DOHH2 (cell line): ENCODE measurements around the gene USP48.

Experiments used
- H3F3A ChIP-seq: fragments of 200-600 bp; sonication (generic), shearing (Covaris generic); 2 replicates; pipeline ENCODE4 v1.6.0; 2016; ENCODE audit warnings: antibody characterized with exemption, mild to moderate bottlenecking; ENCODE audit not compliant: control insufficient read depth, insufficient read depth
- H3K27ac ChIP-seq: fragments of 200-600 bp; sonication (generic); 2 replicates; pipeline ENCODE4 v1.5.1; 2014; ENCODE audit warnings: low read depth, mild to moderate bottlenecking, low read length, moderate library complexity
- H3K27me3 ChIP-seq: fragments of 200-600 bp; sonication (generic); 2 replicates; pipeline ENCODE4 v1.6.1; 2014; ENCODE audit warnings: mild to moderate bottlenecking, low read length, mixed read lengths; ENCODE audit not compliant: control insufficient read depth
- H3K36me3 ChIP-seq: fragments of 200-600 bp; sonication (generic); 2 replicates; pipeline ENCODE4 v1.6.1; 2014; ENCODE audit warnings: mild to moderate bottlenecking, low read length, moderate library complexity, mixed read lengths; ENCODE audit not compliant: control insufficient read depth
- H3K4me1 ChIP-seq: fragments of 200-600 bp; sonication (generic); 2 replicates; pipeline ENCODE4 v1.6.1; 2014; ENCODE audit warnings: mild to moderate bottlenecking, low read length, mixed read lengths; ENCODE audit not compliant: control insufficient read depth
- H3K4me2 ChIP-seq: fragments of 200-600 bp; sonication (generic); 2 replicates; pipeline ENCODE4 v1.6.0; 2014; ENCODE audit warnings: mild to moderate bottlenecking, low read length, moderate library complexity
- H3K4me3 ChIP-seq: fragments of 200-600 bp; sonication (generic); 2 replicates; pipeline ENCODE4 v1.5.1; 2014; ENCODE audit warnings: mild to moderate bottlenecking, low read length, mixed read lengths
- H3K79me2 ChIP-seq: fragments of 200-600 bp; sonication (generic); 2 replicates; pipeline ENCODE4 v1.6.1; 2014; ENCODE audit warnings: mild to moderate bottlenecking, low read length, mixed read lengths; ENCODE audit not compliant: control insufficient read depth
- H3K9me2 ChIP-seq: fragments of 200-600 bp; sonication (generic); replicated peaks from 2 replicates; pipeline ENCODE4 v1.6.1; 2014; ENCODE audit warnings: mild to moderate bottlenecking, low read length, mixed read lengths; ENCODE audit not compliant: control insufficient read depth
- H3K9me3 ChIP-seq: fragments of 200-600 bp; sonication (generic); 2 replicates; pipeline ENCODE4 v1.6.1; 2014; ENCODE audit warnings: antibody characterized with exemption, low read length, mixed read lengths; ENCODE audit not compliant: control insufficient read depth, insufficient read depth
- H4K20me1 ChIP-seq: fragments of 200-600 bp; sonication (generic); 2 replicates; pipeline ENCODE4 v1.6.0; 2014; ENCODE audit warnings: low read depth, mild to moderate bottlenecking, antibody characterized with exemption, low read length, moderate library complexity; ENCODE audit not compliant: control insufficient read depth, insufficient read depth
- CTCF ChIP-seq: fragments of 200-600 bp; sonication (generic); IDR thresholded peaks from one replicate; pipeline ENCODE4 v1.5.1; 2014; ENCODE audit warnings: antibody characterized with exemption, mild to moderate bottlenecking, low read depth, low read length; ENCODE audit not compliant: poor library complexity, severe bottlenecking
- EZH2phosphoT487 ChIP-seq: fragments of 200-600 bp; sonication (generic); IDR thresholded peaks from 2 replicates; pipeline ENCODE4 v1.6.1; 2017; ENCODE audit warnings: borderline replicate concordance, mild to moderate bottlenecking, antibody characterized with exemption, low read length, moderate library complexity, mixed read lengths

USP48 gene

DNA sequence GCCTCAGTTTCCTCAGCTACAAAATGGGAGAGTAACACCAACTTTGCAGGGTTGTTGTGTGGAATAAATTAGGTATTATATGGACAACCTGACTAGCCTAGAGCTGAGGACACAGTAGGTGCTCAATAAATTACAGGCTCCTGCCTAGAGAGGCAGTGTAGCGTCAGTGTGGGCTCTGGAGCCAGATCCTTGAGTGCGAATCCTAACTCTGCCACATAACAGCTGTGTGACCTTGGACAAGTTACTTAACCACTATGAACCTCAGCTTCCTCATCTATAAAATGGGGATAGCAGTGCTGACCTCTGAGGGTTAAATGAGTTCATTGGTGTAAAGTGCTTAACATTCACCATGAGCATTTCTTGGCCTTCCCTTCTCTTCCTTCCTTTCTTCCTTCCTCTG lies 146.9 kb downstream of the USP48 start:
- Histone ChIP-seq H3K4me1 (no peaks in the 10 kb centered on the region), H4K20me1 (no peaks in the 10 kb centered on the region), H3K27ac (no peak overlapping the region), H3K9me2 (no peaks in the 10 kb centered on the region), H3K36me3 (no peaks in the 10 kb centered on the region), H3K27me3 (no peaks in the 10 kb centered on the region), H3F3A (no peaks in the 10 kb centered on the region), H3K9me3 (no peaks in the 10 kb centered on the region), H3K4me3 (no peak overlapping the region), H3K79me2 (no peaks in the 10 kb centered on the region), H3K4me2 (no peak overlapping the region)
- TF ChIP-seq EZH2phosphoT487, result no peak
- TF ChIP-seq CTCF, result no peak

GRCh38 chr1:21634806-21635535 lies 148.0 kb downstream of the USP48 start:
- Histone ChIP-seq H3F3A (no peaks in the 10 kb centered on the region), H3K79me2 (no peaks in the 10 kb centered on the region), H3K27me3 (no peaks in the 10 kb centered on the region), H3K36me3 (no peaks in the 10 kb centered on the region), H3K9me3 (no peaks in the 10 kb centered on the region), H3K4me1 (no peaks in the 10 kb centered on the region), H3K9me2 (no peaks in the 10 kb centered on the region), H3K4me2 (no peak overlapping the region), H4K20me1 (no peaks in the 10 kb centered on the region), H3K4me3 (no peak overlapping the region), H3K27ac (no peak overlapping the region)
- TF ChIP-seq CTCF, result no peak

DNA sequence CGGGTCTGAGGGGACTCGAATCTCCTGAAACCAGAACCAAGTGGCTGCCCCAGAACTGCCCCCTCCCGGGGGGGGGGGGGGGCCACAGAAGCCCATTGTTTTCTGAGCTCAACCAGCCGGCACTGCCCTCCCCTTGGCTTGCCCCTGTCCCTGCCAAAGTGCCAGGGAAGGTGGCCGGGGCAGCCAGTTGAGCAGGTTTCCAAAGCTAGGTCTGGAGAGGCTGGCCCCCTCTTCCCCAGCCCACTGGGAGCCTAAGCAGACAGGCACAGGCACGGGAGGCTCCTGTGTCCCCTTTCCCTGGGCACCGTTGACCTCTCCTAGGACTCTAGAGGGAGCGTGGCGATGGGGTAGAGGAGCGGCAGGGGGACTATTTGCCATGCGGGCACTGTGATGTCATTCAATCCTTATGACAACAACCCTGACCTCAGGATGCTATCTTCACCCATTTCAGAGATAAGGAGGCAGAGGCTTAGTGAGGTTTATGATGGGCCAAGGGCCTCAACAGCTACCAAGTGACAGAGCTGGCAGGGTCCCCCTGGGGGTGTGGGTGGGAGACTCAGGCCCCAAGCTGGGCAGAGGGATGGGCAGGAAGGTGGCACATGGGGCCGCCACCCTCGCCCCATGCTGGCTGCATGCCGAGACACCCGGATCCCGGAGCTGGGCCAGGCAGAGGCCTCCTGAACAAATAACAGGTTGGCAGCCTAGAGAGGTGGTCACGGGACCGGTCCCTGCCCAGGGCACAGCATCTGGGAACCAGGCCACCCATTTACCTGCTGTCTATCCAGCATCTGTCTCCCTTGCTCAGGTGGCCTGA lies 148.8 kb downstream of the USP48 start:
- H3K27ac ChIP-seq, result no peak overlapping the region

More for the DNA sequence above, 148.8 kb downstream of the USP48 start:
- H3K27me3 ChIP-seq, result no peaks in the 10 kb centered on the region
- H3K36me3 ChIP-seq, result no peaks in the 10 kb centered on the region
- H3F3A ChIP-seq, result no peaks in the 10 kb centered on the region
- no peaks in the 10 kb centered on the region for H4K20me1 ChIP-seq
- no peaks in the 10 kb centered on the region for H3K79me2 ChIP-seq
- TF ChIP-seq CTCF, result no peak
- TF ChIP-seq EZH2phosphoT487, result no peak
- H3K4me1 ChIP-seq, result no peaks in the 10 kb centered on the region
- no peaks in the 10 kb centered on the region for H3K9me3 ChIP-seq
- H3K4me2 ChIP-seq, result no peak overlapping the region
- no peaks in the 10 kb centered on the region for H3K9me2 ChIP-seq
- H3K4me3 ChIP-seq, result no peak overlapping the region
